Endothelial cell of umbilical vein (primary cell): ENCODE data around the gene PFDN4. TPM values are rescaled to one million over a fixed set of nuclear protein-coding genes. Genes with fewer than 3 reads are reported as not detected.

Experiments
- BruUV-seq: library from RNA; stranded (reverse); fragments of 400-500 nt; replicated peaks from 2 replicates; lab custom pipeline; 2021; lab: Mats Ljungman, UMichigan
- CTCF ChIA-PET: fragments of 300-600, 350-600 bp; sonication (Branson Sonifier 250); formaldehyde crosslinking; loops from one replicate; lab custom pipeline; 2021; ENCODE audit warnings: antibody characterized with exemption, inconsistent platforms; lab: Charles Lee
- POLR2A ChIA-PET: fragments of 300-600, 350-600 bp; sonication (Branson Sonifier 250); formaldehyde crosslinking; loops from one replicate; lab custom pipeline; 2021; ENCODE audit warnings: antibody characterized with exemption, inconsistent platforms; lab: Charles Lee
- DNase-seq: peaks from one replicate; pipeline ENCODE4 v3.0.0-alpha.2; 2011; ENCODE audit warnings: low read depth, low spot score
- FAIRE-seq: peaks from 2 replicates; lab custom pipeline; 2011; peaks lifted over from hg19 to GRCh38; lab: Jason Lieb, UNC
- H2AFZ ChIP-seq: 2 replicates; pipeline ENCODE4 v1.6.0; 2012; ENCODE audit warnings: low read depth, low read length, control low read depth, inconsistent platforms
- H3K27ac ChIP-seq: 2 replicates; pipeline ENCODE4 v1.5.1; 2011; ENCODE audit warnings: low read depth, mild to moderate bottlenecking, control low read depth, low read length, moderate library complexity; ENCODE audit not compliant: insufficient read depth
- H3K27me3 ChIP-seq, 2 experiments: 2 replicates each; pipeline versions ENCODE4 v1.6.0 to v1.6.1; 2011; ENCODE audit warnings: low read length in 2 of 2, mixed read lengths in 1 of 2; ENCODE audit not compliant: control insufficient read depth in 2 of 2, insufficient read depth in 2 of 2
- H3K36me3 ChIP-seq, 2 experiments: 2 replicates in 1 of 2; 3 replicates in 1 of 2; pipeline ENCODE4 v1.5.1; 2011; ENCODE audit warnings: low read length in 2 of 2, mild to moderate bottlenecking in 1 of 2, moderate library complexity in 1 of 2; ENCODE audit not compliant: control insufficient read depth in 2 of 2, insufficient read depth in 2 of 2; ENCODE audit errors: extremely low read depth in 1 of 2
- H3K4me1 ChIP-seq: 3 replicates; pipeline ENCODE4 v1.5.1; 2011; ENCODE audit warnings: mild to moderate bottlenecking, low read length; ENCODE audit not compliant: control insufficient read depth, insufficient read depth; ENCODE audit errors: extremely low read depth
- H3K4me2 ChIP-seq: 2 replicates; pipeline ENCODE4 v1.6.1; 2011; ENCODE audit warnings: low read length, control low read depth, mixed read lengths; ENCODE audit not compliant: insufficient read depth
- H3K4me3 ChIP-seq, 3 experiments: fragments of 200-600 bp in 1 of 3; sonication (generic), shearing (Covaris generic) in 1 of 3; replicated peaks in 1 of 3; 2 replicates each; pipeline ENCODE4 v1.5.1; 2011 to 2016; ENCODE audit warnings: control low read depth in 3 of 3, low read length in 3 of 3, mild to moderate bottlenecking in 2 of 3, inconsistent platforms in 1 of 3, low read depth in 1 of 3, moderate library complexity in 1 of 3; ENCODE audit not compliant: insufficient read depth in 1 of 3
- H3K79me2 ChIP-seq: 2 replicates; pipeline ENCODE4 v1.6.0; 2012; ENCODE audit warnings: low read length, inconsistent platforms; ENCODE audit not compliant: control insufficient read depth, insufficient read depth
- H3K9ac ChIP-seq: replicated peaks from 2 replicates; pipeline ENCODE3; 2011; ENCODE audit warnings: low read length, control low read depth; ENCODE audit not compliant: insufficient read depth; ENCODE audit errors: extremely low read depth
- H3K9me1 ChIP-seq: replicated peaks from 3 replicates; pipeline ENCODE4 v1.6.0; 2011; ENCODE audit warnings: mild to moderate bottlenecking, low read length; ENCODE audit not compliant: control insufficient read depth, insufficient read depth; ENCODE audit errors: extremely low read depth
- H3K9me3 ChIP-seq: replicated peaks from 2 replicates; pipeline ENCODE4 v1.5.1; 2012; ENCODE audit warnings: low read length, inconsistent platforms; ENCODE audit not compliant: control insufficient read depth, insufficient read depth
- H4K20me1 ChIP-seq: replicated peaks from 2 replicates; pipeline ENCODE3; 2011; ENCODE audit warnings: mild to moderate bottlenecking, low read length; ENCODE audit not compliant: control insufficient read depth, insufficient read depth; ENCODE audit errors: extremely low read depth
- CTCF ChIP-seq, 2 donors: IDR thresholded peaks; 1 replicate in 1 of 2; 2 replicates in 1 of 2; pipeline ENCODE4 v1.5.1; 2011; ENCODE audit warnings: low read length in 2 of 2, mild to moderate bottlenecking in 2 of 2, moderate library complexity in 2 of 2, control low read depth in 1 of 2, inconsistent platforms in 1 of 2, low read depth in 1 of 2; ENCODE audit not compliant: insufficient read depth in 1 of 2; ENCODE audit errors: extremely low read depth in 1 of 2
- EZH2 ChIP-seq: IDR thresholded peaks from 2 replicates; pipeline ENCODE4 v1.6.1; 2012; ENCODE audit warnings: borderline replicate concordance, low read depth, mild to moderate bottlenecking, moderate library complexity, low read length, inconsistent platforms; ENCODE audit not compliant: severe bottlenecking
- FOS ChIP-seq: IDR thresholded peaks from 2 replicates; pipeline ENCODE4 v1.6.1; 2011; ENCODE audit warnings: mild to moderate bottlenecking, low read length, moderate library complexity, borderline replicate concordance; ENCODE audit not compliant: insufficient read depth
- GATA2 ChIP-seq: IDR thresholded peaks from 2 replicates; pipeline ENCODE4 v1.7.0; 2011; ENCODE audit warnings: low read depth, mild to moderate bottlenecking, moderate library complexity, mixed read lengths, low read length; ENCODE audit not compliant: insufficient read length, insufficient read depth
- JUN ChIP-seq: IDR thresholded peaks from 2 replicates; pipeline ENCODE4 v1.6.1; 2011; ENCODE audit warnings: borderline replicate concordance, low read depth; ENCODE audit not compliant: insufficient read length, insufficient read depth
- MYC ChIP-seq: IDR thresholded peaks from one replicate; pipeline ENCODE4 v1.6.1; 2011; ENCODE audit warnings: mild to moderate bottlenecking, low read depth, low read length
- POLR2A ChIP-seq: IDR thresholded peaks from 2 replicates; pipeline ENCODE4 v1.6.1; 2012; ENCODE audit warnings: low read depth, mild to moderate bottlenecking, control low read depth, low read length
- POLR2AphosphoS5 ChIP-seq: IDR thresholded peaks from 2 replicates; pipeline ENCODE4 v1.6.1; 2012; ENCODE audit warnings: low read depth, mild to moderate bottlenecking, control low read depth, low read length, moderate library complexity; ENCODE audit not compliant: insufficient read depth
- dilution Hi-C: fragments of 300-500 bp; cut with MboI; formaldehyde crosslinking; loops from one replicate; pipeline ENCODE4 v1.15.0; 2019; ENCODE audit warnings: low sequenced_read_pairs; ENCODE audit not compliant: extremely low pct_ligation_motif_present
- intact Hi-C: fragments of 100-400 bp; cut with micrococcal nuclease; formaldehyde crosslinking; loops from one replicate; pipeline ENCODE4 v1.10.0; 2022
- polyA plus RNA-seq, 4 experiments: library from polyadenylated mRNA; depleted of rRNA in 3 of 4; stranded (reverse) in 3 of 4; unstranded in 1 of 4; fragments of >200 nt; gene quantifications; 2 replicates each; pipeline versions ENCODE4 v1.2.1 to v1.2.3, GENCODE V29; 2011 to 2012; ENCODE audit warnings: missing spikeins in 1 of 4
- total RNA-seq: library from RNA; stranded (reverse); gene quantifications from 2 replicates; pipeline ENCODE4 v1.2.3, GENCODE V29; 2021
- TF ChIP-seq, protein P1 (sequence below): IDR thresholded peaks from 2 replicates; pipeline ENCODE4 v1.6.1; 2011; ENCODE audit not compliant: insufficient read depth, insufficient read length

Gene PFDN4
- total and polyA plus RNA-seq, 2 donors (not counting 3 experiments of a cell fraction or from before 2014, with no cell fraction given) = 17.5 to 44.2 TPM

- BruUV-seq = no TSS peak
- H3K36me3 ChIP-seq = no peaks in the 10 kb centered on the region
- peak; percentile 59 for DNase-seq
Observed at GRCh38 chr20:54208548-54209176, 775 bp downstream of the PFDN4 start.

More at GRCh38 chr20:54208548-54209176, 775 bp downstream of the PFDN4 start:
- Histone ChIP-seq H3K9ac (peak overlapping the region; percentile 97), H3K79me2 (peaks cover 49% of the 10 kb centered on the region), H2AFZ (peak overlapping the region; percentile 78), H4K20me1 (no peaks in the 10 kb centered on the region), H3K27me3 (no peaks in the 10 kb centered on the region), H3K9me1 (no peaks in the 10 kb centered on the region), H3K4me1 (peaks cover 9% of the 10 kb centered on the region), H3K27ac (peak overlapping the region; percentile 97), H3K9me3 (no peaks in the 10 kb centered on the region), H3K4me2 (peak overlapping the region; percentile 90), H3K4me3 (peak overlapping the region; percentile 74 to 88 (median 76))
- intact Hi-C loops = loop anchor here (1.0 to 5.0 kb wide), 3 partner anchors 10 to 269 kb away; partner anchors contain the start of gene DOK5
- FAIRE-seq = no peak
- TF ChIP-seq FOS = no peak
- TF ChIP-seq, protein P1, sequence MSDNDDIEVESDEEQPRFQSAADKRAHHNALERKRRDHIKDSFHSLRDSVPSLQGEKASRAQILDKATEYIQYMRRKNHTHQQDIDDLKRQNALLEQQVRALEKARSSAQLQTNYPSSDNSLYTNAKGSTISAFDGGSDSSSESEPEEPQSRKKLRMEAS = no peak
- no peak for TF ChIP-seq POLR2AphosphoS5
- TF ChIP-seq EZH2 = no peak
- no peak for TF ChIP-seq POLR2A
- no peak for TF ChIP-seq GATA2
- TF ChIP-seq JUN = no peak
- TF ChIP-seq CTCF (IDR thresholded peaks at IDR 0.05; ENCODE audit: extremely low read depth in 1 of 2, insufficient read depth in 1 of 2, low read depth in 1 of 2, low read length in 2 of 2) = no peak
- no peak for TF ChIP-seq MYC
- ChIA-PET POLR2A (no interaction called here), CTCF (interaction anchor here (0.6 to 2.3 kb wide), 17 partner anchors 8 to 439 kb away, joined by 3 to 14 read pairs (median 4); no protein-coding TSS in a partner anchor)
- dilution Hi-C loops = no loop called here
